CD4-positive, alpha-beta memory T cell (primary cell): ENCODE results near the gene HIP1R. TPM values are rescaled to one million over a fixed set of nuclear protein-coding genes. Genes with fewer than 3 reads are reported as not detected.
A peak's percentile ranks its signal among the peaks of the same experiment; 100 is the strongest.
"Not testable (repeated sequence)": the region's sequence is repeated elsewhere in the genome, so short reads cannot be mapped to it uniquely, and the experiment has no call there.

ENCODE experiments used
- CTCF ChIA-PET: fragments of 350-600 bp; sonication (Branson Sonifier 250); formaldehyde crosslinking; loops from one replicate; lab custom pipeline; 2021; ENCODE audit warnings: inconsistent platforms; ENCODE audit not compliant: partially characterized antibody; lab: Charles Lee
- POLR2A ChIA-PET: fragments of 350-600 bp; sonication (Branson Sonifier 250); formaldehyde crosslinking; loops from one replicate; lab custom pipeline; 2021; ENCODE audit not compliant: partially characterized antibody; lab: Charles Lee
- DNase-seq, 5 donors: peaks; one replicate each; pipeline versions ENCODE4 v3.0.0 to v3.0.0-alpha.2; 2020 to 2022; ENCODE audit warnings: mixed read lengths in 1 of 5
- H3K27ac ChIP-seq: one replicate; pipeline ENCODE4 v1.7.0; 2013; ENCODE audit warnings: low read depth, low read length
- H3K27me3 ChIP-seq: 2 replicates; pipeline ENCODE4 v1.7.0; 2013; ENCODE audit warnings: mild to moderate bottlenecking, low read length, moderate library complexity; ENCODE audit not compliant: insufficient read depth
- H3K36me3 ChIP-seq: 2 replicates; pipeline ENCODE4 v1.7.0; 2013; ENCODE audit warnings: mild to moderate bottlenecking, low read length, moderate library complexity; ENCODE audit not compliant: insufficient read depth
- H3K4me1 ChIP-seq: 2 replicates; pipeline ENCODE4 v1.7.0; 2013; ENCODE audit warnings: mild to moderate bottlenecking, low read length, moderate library complexity; ENCODE audit not compliant: insufficient read depth
- H3K4me3 ChIP-seq, 2 donors: one replicate each; pipeline ENCODE4 v1.7.0; 2013; ENCODE audit warnings: low read length in 2 of 2, mild to moderate bottlenecking in 1 of 2
- H3K9me3 ChIP-seq, 2 donors: one replicate each; pipeline ENCODE4 v1.7.0; 2013; ENCODE audit warnings: low read length in 2 of 2, control low read depth in 1 of 2; ENCODE audit not compliant: control insufficient read depth in 1 of 2
- H3K27ac Mint-ChIP-seq, 7 donors: one replicate each; pipeline ENCODE4 v1.8.0; 2020 to 2021; ENCODE audit warnings: mixed read lengths in 7 of 7, mild to moderate bottlenecking in 6 of 7, inconsistent platforms in 3 of 7, moderate library complexity in 3 of 7
- H3K27me3 Mint-ChIP-seq, 2 donors: one replicate each; pipeline ENCODE4 v1.8.0; 2020 to 2021; ENCODE audit warnings: mixed read lengths in 2 of 2
- H3K36me3 Mint-ChIP-seq, 2 donors: one replicate each; pipeline ENCODE4 v1.8.0; 2020 to 2021; ENCODE audit warnings: mixed read lengths in 2 of 2, inconsistent platforms in 1 of 2, mild to moderate bottlenecking in 1 of 2
- H3K4me1 Mint-ChIP-seq, 4 donors: one replicate each; pipeline ENCODE4 v1.8.0; 2020 to 2021; ENCODE audit warnings: mixed read lengths in 4 of 4, mild to moderate bottlenecking in 1 of 4
- H3K4me3 Mint-ChIP-seq, 8 donors: one replicate each; pipeline ENCODE4 v1.8.0; 2020 to 2021; ENCODE audit warnings: mixed read lengths in 8 of 8, mild to moderate bottlenecking in 7 of 8, moderate library complexity in 6 of 8, inconsistent platforms in 3 of 8
- H3K9me3 Mint-ChIP-seq, 8 donors: one replicate each; pipeline ENCODE4 v1.8.0; 2020 to 2021; ENCODE audit warnings: mixed read lengths in 8 of 8, mild to moderate bottlenecking in 5 of 8, inconsistent platforms in 3 of 8, moderate library complexity in 1 of 8
- intact Hi-C: fragments of 100-400 bp; cut with micrococcal nuclease; formaldehyde crosslinking; loops from one replicate; pipeline ENCODE4 v1.15.1; 2023
- polyA plus RNA-seq, 2 donors: library from polyadenylated mRNA; unstranded; fragments of 300-500 nt; fragmentation: Illumina TruSeq; gene quantifications; one replicate each; pipeline ENCODE4 v1.2.3, GENCODE V29; 2021
- total RNA-seq, 2 experiments: library from RNA; stranded (reverse); gene quantifications; one replicate each; pipeline ENCODE4 v1.2.3, GENCODE V29; 2021

Gene HIP1R
- total and polyA plus RNA-seq, 4 experiments from 2014 or later = 4.5 to 88.3 (median 49.4) TPM

DNA sequence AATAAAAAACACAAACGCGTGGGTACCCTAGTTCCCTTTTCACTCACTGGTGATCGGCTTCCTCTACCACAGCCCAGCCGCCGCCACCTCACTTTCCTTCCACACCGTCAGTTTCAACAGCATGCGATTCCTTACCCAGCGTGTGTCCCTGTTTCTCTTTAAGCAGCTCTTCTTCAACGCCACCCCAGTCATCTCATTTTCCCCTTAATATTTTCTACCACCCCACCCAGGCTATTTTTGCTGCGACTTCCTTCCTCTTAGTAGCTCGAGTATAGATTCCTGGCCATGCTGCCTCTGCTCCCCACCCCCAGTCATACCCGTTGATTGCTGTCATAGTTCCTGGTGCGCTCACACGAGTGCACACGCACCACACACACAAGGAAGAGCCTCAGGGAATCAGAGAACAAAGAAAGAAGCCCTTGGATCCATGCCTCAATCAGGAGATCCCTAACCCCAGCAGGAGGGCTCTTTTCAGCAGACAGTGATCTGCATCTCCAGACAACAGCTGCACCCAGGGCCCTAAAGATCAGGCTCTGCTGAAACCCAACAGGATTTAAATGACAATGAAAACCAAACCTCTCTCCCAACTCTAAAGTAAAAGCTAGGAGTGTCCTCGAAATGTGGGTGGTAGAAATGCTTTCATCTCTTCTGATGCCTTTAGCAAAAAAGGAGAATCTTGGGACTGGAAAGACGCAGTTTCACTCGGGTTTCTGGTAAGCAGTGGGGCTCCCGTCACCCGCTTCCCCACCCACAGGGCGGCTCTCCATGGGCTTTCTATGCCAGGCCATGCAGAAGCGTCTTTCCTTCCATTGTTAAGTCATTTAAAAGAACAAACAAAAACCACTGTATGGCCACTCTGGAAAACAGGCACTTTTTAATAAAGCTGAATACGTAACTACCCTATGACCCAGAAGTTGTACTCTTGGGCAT, 36.9 kb downstream of the HIP1R start:
- Histone ChIP-seq H3K4me1 (peaks cover 70% of the 10 kb centered on the region), H3K4me3 (peak overlapping the region; percentile 25 to 41), H3K9me3 (no peaks in the 10 kb centered on the region), H3K27ac (peak overlapping the region; percentile 47), H3K36me3 (peaks cover 37% of the 10 kb centered on the region), H3K27me3 (no peaks in the 10 kb centered on the region)
- no peaks in the 10 kb centered on the region for H3K27me3 Mint-ChIP-seq
- peaks cover 0 to 2% (median 0%) of the 10 kb centered on the region in 8 donors for H3K9me3 Mint-ChIP-seq
- CTCF ChIA-PET = interaction anchor here (1.1 to 4.1 kb wide), 14 partner anchors 8 to 81 kb away, joined by 3 to 36 read pairs (median 6); partner anchors contain the start of gene VPS37B
- intact Hi-C loops = loop anchor here (2.0 kb wide), 1 partner anchor 15 kb away; no protein-coding TSS in a partner anchor
- peak overlapping the region; percentile 84 to 94 (median 91) for H3K4me3 Mint-ChIP-seq
- POLR2A ChIA-PET = interaction anchor here (0.6 to 6.4 kb wide), 15 partner anchors 8 to 360 kb away, joined by 3 to 96 read pairs (median 4); partner anchors contain the start of genes ARL6IP4, HIP1R, MPHOSPH9 and MTRFR
- H3K36me3 Mint-ChIP-seq = peaks cover 23 to 34% of the 10 kb centered on the region in 2 donors
- peaks cover 48 to 82% (median 63%) of the 10 kb centered on the region in 4 donors for H3K4me1 Mint-ChIP-seq
- peak in 3 of 5 donors; percentile 34 to 40 (median 39) for DNase-seq
- peak overlapping the region; percentile 62 to 97 (median 94) for H3K27ac Mint-ChIP-seq

GRCh38 chr12:122872815-122873361, 37.6 kb downstream of the HIP1R start:
- Mint-ChIP-seq H3K27me3 (no peaks in the 10 kb centered on the region), H3K9me3 (peaks cover 0 to 2% (median 0%) of the 10 kb centered on the region in 8 donors), H3K27ac (peak overlapping the region; percentile 13 to 96 (median 75)), H3K36me3 (peaks cover 23 to 32% of the 10 kb centered on the region in 2 donors), H3K4me1 (peaks cover 52 to 89% (median 70%) of the 10 kb centered on the region in 4 donors), H3K4me3 (peak overlapping the region in 5 of 8 donors; percentile 19 to 94 (median 84))
- H3K4me1 ChIP-seq = peaks cover 77% of the 10 kb centered on the region
- no peak for DNase-seq
- intact Hi-C loops = loop anchor here (2.0 kb wide), 1 partner anchor 14 kb away; no protein-coding TSS in a partner anchor
- H3K27ac ChIP-seq = no peak overlapping the region
- peaks cover 33% of the 10 kb centered on the region for H3K36me3 ChIP-seq
- no peaks in the 10 kb centered on the region for H3K9me3 ChIP-seq
- no peak overlapping the region for H3K4me3 ChIP-seq
- H3K27me3 ChIP-seq = no peaks in the 10 kb centered on the region
- ChIA-PET POLR2A (interaction anchor here (0.7 to 6.4 kb wide), 9 partner anchors 10 to 108 kb away, joined by 3 to 96 read pairs (median 12); partner anchors contain the start of genes ARL6IP4, OGFOD2 and VPS37B), CTCF (interaction anchor here (1.1 to 4.1 kb wide), 6 partner anchors 11 to 81 kb away, joined by 3 to 36 read pairs (median 17); no protein-coding TSS in a partner anchor)

DNA sequence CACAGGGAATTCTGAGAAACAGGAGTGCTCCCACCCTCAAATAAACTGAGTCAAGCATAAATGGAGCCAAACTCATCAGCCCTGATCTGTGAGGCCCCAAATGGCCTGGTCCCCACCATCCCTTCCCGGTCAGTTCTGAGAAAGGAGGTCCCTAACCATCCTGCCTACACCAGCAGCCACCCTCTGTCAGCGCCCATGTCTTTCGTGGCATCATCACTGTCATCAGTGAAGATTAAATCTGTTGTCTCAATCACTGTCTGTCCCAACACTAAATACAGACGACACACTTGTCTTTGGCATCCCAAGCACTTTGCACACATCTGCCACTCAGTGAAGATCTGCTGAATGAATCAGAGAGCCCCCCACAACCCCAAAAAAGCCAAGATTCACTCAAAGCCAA, 38.3 kb downstream of the HIP1R start:
- Histone ChIP-seq H3K4me1 (peaks cover 84% of the 10 kb centered on the region), H3K4me3 (no peak overlapping the region), H3K27ac (no peak overlapping the region), H3K27me3 (no peaks in the 10 kb centered on the region), H3K9me3 (no peaks in the 10 kb centered on the region), H3K36me3 (peaks cover 27% of the 10 kb centered on the region)
- POLR2A ChIA-PET = interaction anchor here (1.3 to 6.4 kb wide), 2 partner anchors 23 to 38 kb away, joined by 3 to 96 read pairs; partner anchors contain the start of genes HIP1R and VPS37B
- intact Hi-C loops = loop anchor here (2.0 kb wide), 1 partner anchor 13 kb away; no protein-coding TSS in a partner anchor
- Mint-ChIP-seq H3K4me1 (peaks cover 55 to 95% (median 74%) of the 10 kb centered on the region in 4 donors), H3K36me3 (peaks cover 22 to 32% of the 10 kb centered on the region in 2 donors), H3K9me3 (peaks cover 0 to 2% (median 0%) of the 10 kb centered on the region in 8 donors), H3K4me3 (peak overlapping the region in 6 of 8 donors; percentile 23 to 94 (median 60)), H3K27me3 (no peaks in the 10 kb centered on the region), H3K27ac (peak overlapping the region; percentile 18 to 88 (median 75))
- DNase-seq = no peak
- CTCF ChIA-PET = interaction anchor here (0.7 to 1.2 kb wide), 4 partner anchors 9 to 57 kb away, joined by 3 to 7 read pairs (median 4); no protein-coding TSS in a partner anchor

- peak overlapping the region; percentile 23 to 88 (median 78) for H3K27ac Mint-ChIP-seq
- no peaks in the 10 kb centered on the region for H3K9me3 ChIP-seq
- CTCF ChIA-PET = interaction anchor here (0.7 to 1.2 kb wide), 4 partner anchors 9 to 56 kb away, joined by 3 to 7 read pairs (median 4); no protein-coding TSS in a partner anchor
- H3K27me3 Mint-ChIP-seq = no peaks in the 10 kb centered on the region
- H3K36me3 ChIP-seq = peaks cover 22% of the 10 kb centered on the region
- POLR2A ChIA-PET = interaction anchor here (1.3 to 6.4 kb wide), 2 partner anchors 23 to 39 kb away, joined by 3 to 96 read pairs; partner anchors contain the start of genes HIP1R and VPS37B
- H3K4me3 ChIP-seq = no peak overlapping the region
- H3K36me3 Mint-ChIP-seq = peaks cover 16 to 27% of the 10 kb centered on the region in 2 donors
- H3K9me3 Mint-ChIP-seq = peaks cover 0 to 2% (median 0%) of the 10 kb centered on the region in 8 donors
- peak in 4 of 5 donors; percentile 39 to 60 (median 48) for DNase-seq
- H3K4me3 Mint-ChIP-seq = peak overlapping the region; percentile 21 to 84 (median 48)
- intact Hi-C loops = no loop called here
- H3K4me1 Mint-ChIP-seq = peaks cover 54 to 95% (median 77%) of the 10 kb centered on the region in 4 donors
- peaks cover 89% of the 10 kb centered on the region for H3K4me1 ChIP-seq
- H3K27me3 ChIP-seq = no peaks in the 10 kb centered on the region
- no peak overlapping the region for H3K27ac ChIP-seq
Observed at GRCh38 chr12:122874081-122874480, 38.8 kb downstream of the HIP1R start.

DNA sequence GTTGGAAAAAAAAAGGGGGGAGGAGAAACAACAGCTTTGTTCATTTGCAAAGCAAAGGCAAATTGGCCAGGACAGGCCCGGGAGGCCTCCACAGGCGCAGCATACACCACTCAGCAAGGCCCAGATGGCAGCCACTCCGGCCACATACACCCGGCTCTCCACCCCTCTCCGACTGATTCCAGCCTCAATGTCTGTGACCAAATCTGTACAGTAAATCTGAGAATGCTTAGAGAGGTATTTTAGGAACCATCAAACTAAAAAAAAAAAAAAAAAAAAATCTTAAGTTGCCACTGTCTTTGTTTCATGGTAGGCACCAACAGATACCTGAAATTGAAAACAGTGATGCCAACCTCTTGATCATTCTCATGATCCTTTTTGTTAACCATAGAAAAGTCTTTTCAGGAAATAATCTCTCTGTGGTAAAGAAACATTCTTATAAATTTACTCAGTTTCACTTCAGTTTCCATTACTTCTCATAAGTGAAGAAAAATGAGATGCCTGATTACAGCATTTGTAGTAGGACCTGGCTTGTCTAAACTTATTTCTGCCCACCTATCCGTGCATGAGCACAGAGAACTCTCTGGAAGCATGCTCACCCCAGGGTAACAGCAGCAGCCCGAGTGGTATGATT, 40.4 kb downstream of the HIP1R start:
- Histone ChIP-seq H3K4me1 (peaks cover 94% of the 10 kb centered on the region), H3K27ac (no peak overlapping the region), H3K27me3 (no peaks in the 10 kb centered on the region), H3K36me3 (peaks cover 7% of the 10 kb centered on the region), H3K9me3 (no peaks in the 10 kb centered on the region), H3K4me3 (no peak overlapping the region)
- Mint-ChIP-seq H3K4me3 (peak overlapping the region in 6 of 8 donors; percentile 4 to 75 (median 60)), H3K9me3 (peaks cover 0 to 2% (median 0%) of the 10 kb centered on the region in 8 donors), H3K4me1 (peaks cover 66 to 96% (median 81%) of the 10 kb centered on the region in 4 donors), H3K27ac (peak overlapping the region; percentile 11 to 91 (median 78)), H3K36me3 (peaks cover 1 to 24% of the 10 kb centered on the region in 2 donors), H3K27me3 (no peaks in the 10 kb centered on the region)
- intact Hi-C loops = no loop called here
- ChIA-PET CTCF (interaction anchor here (1.9 kb wide), 1 partner anchor 12 kb away, joined by 8 read pairs; no protein-coding TSS in a partner anchor), POLR2A (interaction anchor here (6.4 kb wide), 1 partner anchor 21 kb away, joined by 96 read pairs; the partner anchor contains the start of gene VPS37B)
- DNase-seq = no peak

DNA sequence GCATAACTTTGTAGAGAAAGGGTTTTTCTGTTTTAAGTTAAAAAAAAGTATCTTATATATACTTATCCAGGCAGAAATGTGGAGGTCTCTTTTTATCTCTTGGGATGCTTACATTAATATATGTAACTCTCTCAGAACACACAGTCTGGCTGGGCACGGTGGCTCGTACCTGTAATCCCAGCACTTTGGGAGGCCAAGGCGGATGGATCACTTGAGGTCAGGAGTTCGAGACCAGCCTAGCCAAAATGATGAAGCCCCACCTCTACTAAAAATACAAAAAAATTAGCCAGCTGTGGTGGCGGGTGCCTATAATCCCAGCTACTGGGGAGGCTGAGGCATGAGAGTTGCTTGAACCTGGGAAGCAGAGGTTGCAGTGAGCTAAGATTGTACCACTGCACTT, 41.0 kb downstream of the HIP1R start:
- H3K27me3 ChIP-seq, H3K4me3 ChIP-seq, DNase-seq, H3K9me3 Mint-ChIP-seq, H3K27me3 Mint-ChIP-seq, intact Hi-C loops, H3K27ac ChIP-seq, H3K36me3 ChIP-seq, H3K9me3 ChIP-seq: not testable (repeated sequence)
- ChIA-PET CTCF (interaction anchor here (0.9 to 7.8 kb wide), 3 partner anchors 12 to 78 kb away, joined by 3 to 72 read pairs (median 8); no protein-coding TSS in a partner anchor), POLR2A (interaction anchor here (1.2 to 7.9 kb wide), 3 partner anchors 16 to 21 kb away, joined by 3 to 104 read pairs (median 5); partner anchors contain the start of gene VPS37B)
- H3K4me1 ChIP-seq = peaks cover 94% of the 10 kb centered on the region
- H3K4me1 Mint-ChIP-seq = peaks cover 68 to 96% (median 83%) of the 10 kb centered on the region in 4 donors
- H3K27ac Mint-ChIP-seq = peak overlapping the region in 6 of 7 donors; percentile 47 to 91 (median 79)
- peak overlapping the region in 5 of 8 donors; percentile 44 to 75 (median 64) for H3K4me3 Mint-ChIP-seq
- H3K36me3 Mint-ChIP-seq = peaks cover 0 to 27% of the 10 kb centered on the region in 2 donors
